SK-N-SH (cell line): Measurements from ENCODE around the gene PCED1B.

Experiments used
- ELF1 ChIP-seq: IDR thresholded peaks from 2 replicates; pipeline ENCODE4 v1.4.0; 2012
- EP300 ChIP-seq, 2 experiments: IDR thresholded peaks; 2 replicates each; pipeline versions ENCODE4 v1.4.0 to v1.6.1; 2012; ENCODE audit warnings: borderline replicate concordance in 1 of 2, low read depth in 1 of 2, low read length in 1 of 2
- FOXM1 ChIP-seq: IDR thresholded peaks from 2 replicates; pipeline ENCODE4 v1.4.0; 2012; ENCODE audit warnings: low read depth, mild to moderate bottlenecking
- GATA2 ChIP-seq: sonication (generic); formaldehyde crosslinking; IDR thresholded peaks from 2 replicates; pipeline ENCODE4 v1.5.0; 2020; ENCODE audit warnings: mild to moderate bottlenecking, missing genetic modification reagents
- MAX ChIP-seq: IDR thresholded peaks from 2 replicates; pipeline ENCODE4 v1.4.0; 2012; ENCODE audit warnings: low read depth
- MEF2A ChIP-seq: IDR thresholded peaks from 2 replicates; pipeline ENCODE4 v1.4.0; 2012; ENCODE audit warnings: low read depth, borderline replicate concordance
- NFIC ChIP-seq: IDR thresholded peaks from 2 replicates; pipeline ENCODE4 v1.4.0; 2012; ENCODE audit warnings: borderline replicate concordance
- POLR2AphosphoS5 ChIP-seq: IDR thresholded peaks from 2 replicates; pipeline ENCODE4 v1.6.1; 2012; ENCODE audit warnings: low read depth, low read length
- SMC3 ChIP-seq: IDR thresholded peaks from 2 replicates; pipeline ENCODE4 v1.6.1; 2012; ENCODE audit warnings: low read depth, low read length, improper control_type of control experiment
- TAF1 ChIP-seq: IDR thresholded peaks from 2 replicates; pipeline ENCODE4 v1.6.1; 2012; ENCODE audit warnings: low read depth, mild to moderate bottlenecking, low read length, moderate library complexity, borderline replicate concordance
- TF ChIP-seq, protein P1 (sequence below): fragments of 200-600 bp; sonication (generic); IDR thresholded peaks from 2 replicates; pipeline ENCODE4 v1.6.1; 2017; ENCODE audit warnings: antibody characterized with exemption, mild to moderate bottlenecking, moderate library complexity
- TF ChIP-seq, protein P2 (sequence below): IDR thresholded peaks from 2 replicates; pipeline ENCODE4; 2012

GRCh38 chr12:47165934-47166333 lies 86.5 kb downstream of the PCED1B start:
- TF ChIP-seq, protein P1, sequence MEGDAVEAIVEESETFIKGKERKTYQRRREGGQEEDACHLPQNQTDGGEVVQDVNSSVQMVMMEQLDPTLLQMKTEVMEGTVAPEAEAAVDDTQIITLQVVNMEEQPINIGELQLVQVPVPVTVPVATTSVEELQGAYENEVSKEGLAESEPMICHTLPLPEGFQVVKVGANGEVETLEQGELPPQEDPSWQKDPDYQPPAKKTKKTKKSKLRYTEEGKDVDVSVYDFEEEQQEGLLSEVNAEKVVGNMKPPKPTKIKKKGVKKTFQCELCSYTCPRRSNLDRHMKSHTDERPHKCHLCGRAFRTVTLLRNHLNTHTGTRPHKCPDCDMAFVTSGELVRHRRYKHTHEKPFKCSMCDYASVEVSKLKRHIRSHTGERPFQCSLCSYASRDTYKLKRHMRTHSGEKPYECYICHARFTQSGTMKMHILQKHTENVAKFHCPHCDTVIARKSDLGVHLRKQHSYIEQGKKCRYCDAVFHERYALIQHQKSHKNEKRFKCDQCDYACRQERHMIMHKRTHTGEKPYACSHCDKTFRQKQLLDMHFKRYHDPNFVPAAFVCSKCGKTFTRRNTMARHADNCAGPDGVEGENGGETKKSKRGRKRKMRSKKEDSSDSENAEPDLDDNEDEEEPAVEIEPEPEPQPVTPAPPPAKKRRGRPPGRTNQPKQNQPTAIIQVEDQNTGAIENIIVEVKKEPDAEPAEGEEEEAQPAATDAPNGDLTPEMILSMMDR, result no peak
- no peak for TF ChIP-seq NFIC
- no peak for TF ChIP-seq GATA2 (CRISPR knock-in tag)
- no peak for TF ChIP-seq POLR2AphosphoS5
- TF ChIP-seq MAX, result no peak
- TF ChIP-seq TAF1, result no peak
- TF ChIP-seq EP300 (IDR thresholded peaks at IDR 0.05; ENCODE audit: borderline replicate concordance in 1 of 2, low read depth in 1 of 2, low read length in 1 of 2), result no peak
- TF ChIP-seq, protein P2, sequence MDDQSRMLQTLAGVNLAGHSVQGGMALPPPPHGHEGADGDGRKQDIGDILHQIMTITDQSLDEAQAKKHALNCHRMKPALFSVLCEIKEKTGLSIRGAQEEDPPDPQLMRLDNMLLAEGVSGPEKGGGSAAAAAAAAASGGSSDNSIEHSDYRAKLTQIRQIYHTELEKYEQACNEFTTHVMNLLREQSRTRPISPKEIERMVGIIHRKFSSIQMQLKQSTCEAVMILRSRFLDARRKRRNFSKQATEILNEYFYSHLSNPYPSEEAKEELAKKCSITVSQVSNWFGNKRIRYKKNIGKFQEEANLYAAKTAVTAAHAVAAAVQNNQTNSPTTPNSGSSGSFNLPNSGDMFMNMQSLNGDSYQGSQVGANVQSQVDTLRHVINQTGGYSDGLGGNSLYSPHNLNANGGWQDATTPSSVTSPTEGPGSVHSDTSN, result no peak
- TF ChIP-seq MEF2A, result no peak
- TF ChIP-seq ELF1, result no peak
- no peak for TF ChIP-seq FOXM1
- no peak for TF ChIP-seq SMC3
